ENCODE results near the gene AKAP9.

DNA sequence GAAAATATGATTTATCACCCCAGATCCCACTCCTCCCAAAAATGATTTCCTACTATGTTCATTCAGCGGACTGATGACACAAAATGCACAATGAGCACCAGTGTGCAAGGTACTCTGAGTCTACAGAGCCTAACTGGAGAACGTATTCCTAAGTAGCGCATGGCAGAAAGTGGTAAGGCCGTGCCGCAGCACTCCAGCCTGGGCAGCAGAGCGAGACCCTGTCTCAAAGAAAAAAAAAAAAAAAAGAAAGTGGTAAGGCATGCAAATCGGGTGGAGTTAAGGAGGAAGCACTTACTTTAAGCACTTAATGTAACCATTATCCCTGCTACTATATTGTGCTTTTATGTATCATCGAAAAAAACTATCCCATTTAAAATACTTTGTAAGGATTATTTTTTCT lies 168.2 kb downstream of the AKAP9 start:
- TF ChIP-seq, protein P1, sequence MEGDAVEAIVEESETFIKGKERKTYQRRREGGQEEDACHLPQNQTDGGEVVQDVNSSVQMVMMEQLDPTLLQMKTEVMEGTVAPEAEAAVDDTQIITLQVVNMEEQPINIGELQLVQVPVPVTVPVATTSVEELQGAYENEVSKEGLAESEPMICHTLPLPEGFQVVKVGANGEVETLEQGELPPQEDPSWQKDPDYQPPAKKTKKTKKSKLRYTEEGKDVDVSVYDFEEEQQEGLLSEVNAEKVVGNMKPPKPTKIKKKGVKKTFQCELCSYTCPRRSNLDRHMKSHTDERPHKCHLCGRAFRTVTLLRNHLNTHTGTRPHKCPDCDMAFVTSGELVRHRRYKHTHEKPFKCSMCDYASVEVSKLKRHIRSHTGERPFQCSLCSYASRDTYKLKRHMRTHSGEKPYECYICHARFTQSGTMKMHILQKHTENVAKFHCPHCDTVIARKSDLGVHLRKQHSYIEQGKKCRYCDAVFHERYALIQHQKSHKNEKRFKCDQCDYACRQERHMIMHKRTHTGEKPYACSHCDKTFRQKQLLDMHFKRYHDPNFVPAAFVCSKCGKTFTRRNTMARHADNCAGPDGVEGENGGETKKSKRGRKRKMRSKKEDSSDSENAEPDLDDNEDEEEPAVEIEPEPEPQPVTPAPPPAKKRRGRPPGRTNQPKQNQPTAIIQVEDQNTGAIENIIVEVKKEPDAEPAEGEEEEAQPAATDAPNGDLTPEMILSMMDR (IDR thresholded peaks at IDR 0.05; ENCODE audit: low read depth, low read length, poor library complexity, severe bottlenecking) = no peak
- no peak for TF ChIP-seq EZH2phosphoT487 (IDR thresholded peaks at IDR 0.05; ENCODE audit: borderline replicate concordance, low read length)
